22Rv1 (cell line): ENCODE data around the gene KRTAP19-6.
"Not testable (repeated sequence)": the region's sequence is repeated elsewhere in the genome, so short reads cannot be mapped to it uniquely, and the experiment has no call there.

Experiments used
- H3K27ac ChIP-seq: fragments of 450-650 bp; 2 replicates; pipeline ENCODE4 v1.5.1; 2017
- CTCF ChIP-seq: fragments of 450-650 bp; IDR thresholded peaks from 2 replicates; pipeline ENCODE4 v1.5.1; 2017; ENCODE audit warnings: mild to moderate bottlenecking
- ZFX ChIP-seq: fragments of 450-650 bp; IDR thresholded peaks from 2 replicates; pipeline ENCODE4 v1.6.1; 2017; ENCODE audit warnings: antibody characterized with exemption, borderline replicate concordance

Gene KRTAP19-6

DNA sequence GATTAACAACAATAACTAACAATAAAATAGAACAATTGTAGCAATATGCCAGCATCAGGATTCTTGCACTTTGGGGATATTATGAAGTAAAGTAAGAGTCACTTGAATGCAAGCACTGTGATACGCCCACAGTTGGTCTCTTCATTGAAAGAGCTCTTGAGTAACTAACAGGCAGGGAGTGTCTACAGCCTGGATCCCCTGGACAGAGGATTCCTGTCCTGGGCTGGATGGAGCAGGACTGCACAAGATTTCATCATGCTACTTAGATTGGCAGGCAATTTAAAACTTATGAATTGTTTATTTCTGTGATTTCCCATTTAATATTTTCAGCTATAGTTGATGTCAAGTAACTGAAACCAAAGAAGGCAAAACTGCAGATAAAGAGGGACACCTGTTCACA, 26.0 kb downstream of the KRTAP19-6 start:
- TF ChIP-seq CTCF (no peak), ZFX (no peak)
- no peak overlapping the region for H3K27ac ChIP-seq

GRCh38 chr21:30505621-30506205, 36.0 kb downstream of the KRTAP19-6 start:
- not testable (repeated sequence) for H3K27ac ChIP-seq
- peak; percentile 83 for TF ChIP-seq CTCF

- TF ChIP-seq CTCF = no peak
- TF ChIP-seq ZFX = no peak
- no peak within 1 kb of the TSS for H3K27ac ChIP-seq
Observed at GRCh38 chr21:30502041-30502440, 39.6 kb downstream of the KRTAP19-6 start, which contains the start of gene KRTAP19-5. Gene KRTAP19-5 (minus strand): TSS chr21:30502141. CDS start chr21:30502090, 51 bp downstream.

GRCh38 chr21:30497065-30497464, 44.6 kb downstream of the KRTAP19-6 start, which contains the start of gene KRTAP19-4:
Gene KRTAP19-4 (minus strand): TSS chr21:30497165. CDS start chr21:30497110, 55 bp downstream.
- H3K27ac ChIP-seq = no peak within 1 kb of the TSS
- TF ChIP-seq CTCF (no peak), ZFX (no peak)

DNA sequence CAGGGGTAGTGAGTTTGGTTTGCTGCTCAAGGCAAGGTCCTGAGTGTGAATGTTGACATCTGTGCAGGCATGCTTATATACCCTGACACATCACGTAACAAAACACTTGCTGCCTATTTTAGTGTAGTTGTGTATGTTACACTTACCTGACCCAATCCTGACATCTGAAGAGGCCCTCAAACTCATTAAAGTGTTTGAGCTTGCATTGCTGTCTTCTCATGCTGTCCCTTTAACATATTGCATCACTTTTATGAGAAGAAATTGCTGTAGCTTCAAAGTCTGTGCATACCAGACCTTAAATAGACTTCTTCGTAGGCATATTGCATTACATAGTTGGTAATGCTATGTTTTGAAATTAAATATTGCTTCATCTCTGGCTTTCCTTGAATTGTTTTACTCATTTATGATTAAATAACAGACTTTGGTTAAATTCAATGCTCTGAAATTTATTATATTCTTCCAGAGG, 49.7 kb downstream of the KRTAP19-6 start, which contains the start of gene KRTAP19-3:
Gene KRTAP19-3 (minus strand): TSS at position 51 of the 466 bp plus-strand sequence. CDS start 56 bp downstream, outside the sequence.
- no peak within 1 kb of the TSS for H3K27ac ChIP-seq
- TF ChIP-seq ZFX = no peak
- no peak for TF ChIP-seq CTCF
